Smooth muscle cell (in vitro differentiated cells): ENCODE results near the gene TM6SF1. TPM values are rescaled to one million over a fixed set of nuclear protein-coding genes. Genes with fewer than 3 reads are reported as not detected.

Experiments used
- DNase-seq: peaks from one replicate; lab custom pipeline; 2025; ENCODE audit not compliant: unreplicated experiment; lab: John Stamatoyannopoulos, UW
- H2AFZ ChIP-seq: fragments of 200-600 bp; sonication (generic); 2 replicates; pipeline ENCODE4 v1.6.0; 2016; ENCODE audit warnings: antibody characterized with exemption, low read depth, mild to moderate bottlenecking
- H3F3A ChIP-seq: fragments of 200-600 bp; sonication (generic); 2 replicates; pipeline ENCODE4 v1.6.0; 2017; ENCODE audit warnings: antibody characterized with exemption, low read depth
- H3K27ac ChIP-seq: fragments of 200-600 bp; sonication (generic); 2 replicates; pipeline ENCODE4 v1.5.1; 2016; ENCODE audit warnings: low read depth, mild to moderate bottlenecking
- H3K27me3 ChIP-seq: fragments of 200-600 bp; sonication (generic); 2 replicates; pipeline ENCODE4 v1.6.1; 2016; ENCODE audit warnings: low read depth, mild to moderate bottlenecking
- H3K36me3 ChIP-seq: fragments of 200-600 bp; sonication (generic); 2 replicates; pipeline ENCODE4 v1.5.1; 2016; ENCODE audit warnings: low read depth
- H3K4me1 ChIP-seq: fragments of 200-600 bp; sonication (generic); 2 replicates; pipeline ENCODE4 v1.5.1; 2016; ENCODE audit warnings: low read depth
- H3K4me2 ChIP-seq: fragments of 200-600 bp; sonication (generic); 2 replicates; pipeline ENCODE4 v1.6.0; 2016; ENCODE audit warnings: mild to moderate bottlenecking
- H3K4me3 ChIP-seq: fragments of 200-600 bp; sonication (generic); 2 replicates; pipeline ENCODE4 v1.5.1; 2016; ENCODE audit warnings: mild to moderate bottlenecking
- H3K79me2 ChIP-seq: fragments of 200-600 bp; sonication (generic); 2 replicates; pipeline ENCODE4 v1.6.0; 2016; ENCODE audit warnings: low read depth, mild to moderate bottlenecking
- H3K9ac ChIP-seq: fragments of 200-600 bp; sonication (generic); 2 replicates; pipeline ENCODE4 v1.6.0; 2016; ENCODE audit warnings: low read depth
- H3K9me3 ChIP-seq: fragments of 200-600 bp; sonication (generic); replicated peaks from 2 replicates; pipeline ENCODE4 v1.5.1; 2016; ENCODE audit warnings: low read depth
- H4K20me1 ChIP-seq: fragments of 200-600 bp; sonication (generic); 2 replicates; pipeline ENCODE4 v1.6.0; 2016; ENCODE audit warnings: low read depth
- WGBS: methylation state at CpG from one replicate; pipeline ENCODE4 v1.1.7; 2016; ENCODE audit warnings: low lambda C conversion rate; 5-methylcytosine and 5-hydroxymethylcytosine counted together
- polyA plus RNA-seq: library from polyadenylated mRNA; unstranded; fragments of >200 nt; fragmentation: Nextera tagmentation; extraction: Ambion mirVana; gene quantifications from 2 replicates; pipeline ENCODE4 v1.2.1, GENCODE V29; 2016
- total RNA-seq: library from RNA; depleted of rRNA; stranded (reverse); fragments of >200 nt; gene quantifications from 2 replicates; pipeline ENCODE4 v1.2.3, GENCODE V29; 2014
- TF ChIP-seq, protein P1 (sequence below): fragments of 200-600 bp; sonication (generic); IDR thresholded peaks from 2 replicates; pipeline ENCODE4 v1.5.1; 2017; ENCODE audit warnings: borderline replicate concordance, mild to moderate bottlenecking, antibody characterized with exemption; ENCODE audit not compliant: insufficient read depth, poor library complexity, severe bottlenecking

TM6SF1 gene
- total and polyA plus RNA-seq, 2 experiments from 2014 or later = 1.5 TPM; not detected in 1

GRCh38 chr15:83092309-83092976, 15.0 kb upstream of the TM6SF1 start:
- H3K4me2 ChIP-seq = peak overlapping the region; percentile 33

GRCh38 chr15:83094583-83094982, 12.9 kb upstream of the TM6SF1 start:
- TF ChIP-seq, protein P1, sequence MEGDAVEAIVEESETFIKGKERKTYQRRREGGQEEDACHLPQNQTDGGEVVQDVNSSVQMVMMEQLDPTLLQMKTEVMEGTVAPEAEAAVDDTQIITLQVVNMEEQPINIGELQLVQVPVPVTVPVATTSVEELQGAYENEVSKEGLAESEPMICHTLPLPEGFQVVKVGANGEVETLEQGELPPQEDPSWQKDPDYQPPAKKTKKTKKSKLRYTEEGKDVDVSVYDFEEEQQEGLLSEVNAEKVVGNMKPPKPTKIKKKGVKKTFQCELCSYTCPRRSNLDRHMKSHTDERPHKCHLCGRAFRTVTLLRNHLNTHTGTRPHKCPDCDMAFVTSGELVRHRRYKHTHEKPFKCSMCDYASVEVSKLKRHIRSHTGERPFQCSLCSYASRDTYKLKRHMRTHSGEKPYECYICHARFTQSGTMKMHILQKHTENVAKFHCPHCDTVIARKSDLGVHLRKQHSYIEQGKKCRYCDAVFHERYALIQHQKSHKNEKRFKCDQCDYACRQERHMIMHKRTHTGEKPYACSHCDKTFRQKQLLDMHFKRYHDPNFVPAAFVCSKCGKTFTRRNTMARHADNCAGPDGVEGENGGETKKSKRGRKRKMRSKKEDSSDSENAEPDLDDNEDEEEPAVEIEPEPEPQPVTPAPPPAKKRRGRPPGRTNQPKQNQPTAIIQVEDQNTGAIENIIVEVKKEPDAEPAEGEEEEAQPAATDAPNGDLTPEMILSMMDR = no peak
- peaks cover 7% of the 10 kb centered on the region for H3K4me1 ChIP-seq

More at GRCh38 chr15:83092309-83092976, 15.0 kb upstream of the TM6SF1 start:
- Histone ChIP-seq H3K36me3 (no peaks in the 10 kb centered on the region), H4K20me1 (no peaks in the 10 kb centered on the region), H3K79me2 (no peaks in the 10 kb centered on the region), H3K27me3 (peaks cover 74% of the 10 kb centered on the region), H3K9ac (no peak overlapping the region), H3K4me1 (peaks cover 7% of the 10 kb centered on the region), H3F3A (no peaks in the 10 kb centered on the region), H2AFZ (peak overlapping the region; percentile 30), H3K9me3 (no peaks in the 10 kb centered on the region), H3K4me3 (no peak overlapping the region), H3K27ac (peak overlapping the region; percentile 15)
- no peak for DNase-seq
- TF ChIP-seq, protein P1 = no peak
- 52% methylated on average over 4 of the region's 4 CpGs for WGBS

GRCh38 chr15:83098079-83098478, 9.4 kb upstream of the TM6SF1 start:
- no peak for DNase-seq
- Histone ChIP-seq H3K9me3 (no peaks in the 10 kb centered on the region), H3K79me2 (no peaks in the 10 kb centered on the region)

More at GRCh38 chr15:83094583-83094982, 12.9 kb upstream of the TM6SF1 start:
- H3K27me3 ChIP-seq = peaks cover 75% of the 10 kb centered on the region
- H3K27ac ChIP-seq = no peak overlapping the region
- no peaks in the 10 kb centered on the region for H3K36me3 ChIP-seq
- H4K20me1 ChIP-seq = no peaks in the 10 kb centered on the region
- H2AFZ ChIP-seq = no peak overlapping the region
- no peaks in the 10 kb centered on the region for H3K79me2 ChIP-seq
- no peaks in the 10 kb centered on the region for H3F3A ChIP-seq
- no peak overlapping the region for H3K4me3 ChIP-seq
- no peak for DNase-seq
- H3K9ac ChIP-seq = no peak overlapping the region
- no peak overlapping the region for H3K4me2 ChIP-seq
- 90% methylated on average over 5 of the region's 5 CpGs for WGBS
- no peaks in the 10 kb centered on the region for H3K9me3 ChIP-seq

More at GRCh38 chr15:83098079-83098478, 9.4 kb upstream of the TM6SF1 start:
- TF ChIP-seq, protein P1 = no peak
- Histone ChIP-seq H3K27me3 (peaks cover 95% of the 10 kb centered on the region), H3K9ac (no peak overlapping the region), H3K27ac (no peak overlapping the region), H3F3A (no peaks in the 10 kb centered on the region), H2AFZ (no peak overlapping the region), H4K20me1 (no peaks in the 10 kb centered on the region), H3K36me3 (no peaks in the 10 kb centered on the region), H3K4me2 (no peak overlapping the region), H3K4me1 (no peaks in the 10 kb centered on the region), H3K4me3 (no peak overlapping the region)
